HCT116 (cell line): ENCODE results near the gene DPYSL5. TPM values are rescaled to one million over a fixed set of nuclear protein-coding genes. Genes with fewer than 3 reads are reported as not detected.

Experiments
- ATAC-seq: fragments of 200-7000 bp; cut with Tn5 transposase; 2 replicates; pipeline ENCODE4 v1.9.1; 2020; ENCODE audit warnings: mild to moderate bottlenecking, moderate library complexity
- BruUV-seq: library from RNA; stranded (reverse); fragments of 400-500 nt; replicated peaks from 2 replicates; lab custom pipeline; 2021; lab: Mats Ljungman, UMichigan
- CTCF ChIA-PET: fragments of 300-600 bp; sonication (Branson Sonifier 250); formaldehyde crosslinking; loops from one replicate; lab custom pipeline; 2021; ENCODE audit warnings: antibody characterized with exemption; lab: Charles Lee
- POLR2A ChIA-PET: fragments of 300-600, 350-600 bp; sonication (Branson Sonifier 250); formaldehyde crosslinking; loops from one replicate; lab custom pipeline; 2021; ENCODE audit warnings: antibody characterized with exemption; lab: Charles Lee
- RAD21 ChIA-PET, 2 experiments: fragments of 300-600 bp; sonication (Branson Sonifier 250); formaldehyde crosslinking; loops; one replicate each; lab custom pipeline; 2023; ENCODE audit warnings: low total read pairs in 2 of 2; ENCODE audit not compliant: uncharacterized antibody in 2 of 2, unreplicated experiment in 2 of 2, low non-redundant PET in 1 of 2; lab: Charles Lee
- DNase-seq: peaks from one replicate; pipeline ENCODE4 v3.0.0-alpha.2; 2010; ENCODE audit warnings: low read depth, low spot score
- H2AFZ ChIP-seq: fragments of 200-600 bp; shearing (Covaris generic), sonication (generic); 2 replicates; pipeline ENCODE4 v1.6.1; 2017; ENCODE audit warnings: low read depth, mixed run types, mixed read lengths, antibody characterized with exemption, low read length; ENCODE audit not compliant: poor library complexity, severe bottlenecking
- H3K27ac ChIP-seq: 2 replicates; pipeline ENCODE4 v1.5.1; 2012; ENCODE audit warnings: low read depth, low read length
- H3K27me3 ChIP-seq: fragments of 200-600 bp; sonication (generic); 2 replicates; pipeline ENCODE4 v1.6.1; 2016; ENCODE audit warnings: mixed run types, low read length, mixed read lengths; ENCODE audit not compliant: insufficient read depth
- H3K36me3 ChIP-seq, 2 experiments: fragments of 200-500 bp in 1 of 2; fragments of 200-600 bp in 1 of 2; sonication (Bioruptor generic) in 1 of 2; sonication (generic) in 1 of 2; 2 replicates each; pipeline versions ENCODE4 v1.5.1 to v1.6.1; 2014 to 2016; ENCODE audit warnings: low read length in 2 of 2, inconsistent platforms in 1 of 2, mixed read lengths in 1 of 2, mixed run types in 1 of 2; ENCODE audit not compliant: insufficient read depth in 2 of 2, control insufficient read depth in 1 of 2
- H3K4me1 ChIP-seq, 2 experiments: fragments of 200-600 bp in 1 of 2; sonication (generic) in 1 of 2; 2 replicates each; pipeline versions ENCODE4 v1.5.1 to v1.6.1; 2012 to 2017; ENCODE audit warnings: low read length in 2 of 2, inconsistent platforms in 1 of 2, mild to moderate bottlenecking in 1 of 2, mixed read lengths in 1 of 2, mixed run types in 1 of 2, moderate library complexity in 1 of 2; ENCODE audit not compliant: insufficient read depth in 2 of 2, control insufficient read depth in 1 of 2
- H3K4me2 ChIP-seq: fragments of 200-600 bp; sonication (generic); 2 replicates; pipeline ENCODE4 v1.6.1; 2017; ENCODE audit warnings: mixed run types, low read length, mixed read lengths
- H3K4me3 ChIP-seq, 2 experiments: fragments of 200-600 bp in 1 of 2; sonication (generic) in 1 of 2; replicated peaks in 1 of 2; 2 replicates each; pipeline ENCODE4 v1.5.1; 2011 to 2016; ENCODE audit warnings: low read length in 2 of 2, control low read depth in 1 of 2, low read depth in 1 of 2, mild to moderate bottlenecking in 1 of 2, mixed read lengths in 1 of 2, mixed run types in 1 of 2
- H3K79me2 ChIP-seq: fragments of 200-600 bp; sonication (generic); 2 replicates; pipeline ENCODE4 v1.6.1; 2017; ENCODE audit warnings: mild to moderate bottlenecking, mixed run types, low read length, moderate library complexity, mixed read lengths; ENCODE audit not compliant: insufficient read depth
- H3K9ac ChIP-seq: fragments of 200-600 bp; sonication (generic); 2 replicates; pipeline ENCODE4 v1.6.1; 2016; ENCODE audit warnings: low read length, mixed read lengths
- H3K9me2 ChIP-seq: fragments of 200-600 bp; sonication (generic), shearing (Covaris generic); 2 replicates; pipeline ENCODE4 v1.6.1; 2017; ENCODE audit warnings: mixed run types, mild to moderate bottlenecking, moderate library complexity; ENCODE audit not compliant: insufficient read depth
- H3K9me3 ChIP-seq, 2 experiments: fragments of 200-500 bp in 1 of 2; fragments of 200-600 bp in 1 of 2; sonication (Bioruptor generic) in 1 of 2; sonication (generic) in 1 of 2; 2 replicates each; pipeline ENCODE4 v1.6.1; 2014 to 2017; ENCODE audit warnings: low read length in 2 of 2, mixed read lengths in 2 of 2, inconsistent platforms in 1 of 2, low read depth in 1 of 2, mild to moderate bottlenecking in 1 of 2, mixed run types in 1 of 2, moderate library complexity in 1 of 2; ENCODE audit not compliant: control insufficient read depth in 1 of 2, insufficient read depth in 1 of 2
- H4K20me1 ChIP-seq: fragments of 200-600 bp; sonication (generic), shearing (Covaris generic); 2 replicates; pipeline ENCODE4 v1.6.1; 2017; ENCODE audit warnings: mixed run types, mild to moderate bottlenecking, moderate library complexity; ENCODE audit not compliant: insufficient read depth
- ATF3 ChIP-seq: IDR thresholded peaks from 2 replicates; pipeline ENCODE4 v1.6.1; 2012
- CBX3 ChIP-seq: IDR thresholded peaks from 2 replicates; pipeline ENCODE4 v1.6.1; 2012; ENCODE audit warnings: low read depth
- CEBPB ChIP-seq: IDR thresholded peaks from 2 replicates; pipeline ENCODE4 v1.6.1; 2012; ENCODE audit warnings: low read depth
- ELF1 ChIP-seq: IDR thresholded peaks from 2 replicates; pipeline ENCODE4 v1.6.1; 2012; ENCODE audit warnings: low read depth, borderline replicate concordance
- EZH2 ChIP-seq: fragments of 200-600 bp; sonication (generic); IDR thresholded peaks from 2 replicates; pipeline ENCODE4 v1.6.1; 2017; ENCODE audit warnings: antibody characterized with exemption, mixed run types
- EZH2phosphoT487 ChIP-seq: fragments of 200-600 bp; IDR thresholded peaks from 2 replicates; pipeline ENCODE4 v1.6.1; 2018; ENCODE audit warnings: antibody characterized with exemption, borderline replicate concordance
- FOSL1 ChIP-seq: IDR thresholded peaks from 2 replicates; pipeline ENCODE4 v1.6.1; 2012; ENCODE audit warnings: low read depth
- JUND ChIP-seq: IDR thresholded peaks from 2 replicates; pipeline ENCODE4 v1.6.1; 2012
- MAX ChIP-seq: IDR thresholded peaks from 2 replicates; pipeline ENCODE4 v1.6.1; 2012
- POLR2AphosphoS5 ChIP-seq: IDR thresholded peaks from 2 replicates; pipeline ENCODE4 v1.6.1; 2011; ENCODE audit warnings: mild to moderate bottlenecking, low read depth, low read length, moderate library complexity
- TCF7L2 ChIP-seq: IDR thresholded peaks from 2 replicates; pipeline ENCODE4 v1.7.0; 2011; ENCODE audit warnings: borderline replicate concordance, inconsistent platforms; ENCODE audit not compliant: insufficient read depth, insufficient read length; ENCODE audit errors: extremely low read depth
- YY1 ChIP-seq: IDR thresholded peaks from 2 replicates; pipeline ENCODE4 v1.6.1; 2011; ENCODE audit warnings: low read length, low read depth, moderate library complexity, mild to moderate bottlenecking; ENCODE audit not compliant: insufficient replicate concordance; ENCODE audit errors: extremely low read depth
- ZBTB33 ChIP-seq: IDR thresholded peaks from 2 replicates; pipeline ENCODE4 v1.6.1; 2011; ENCODE audit warnings: mild to moderate bottlenecking, low read length, moderate library complexity; ENCODE audit not compliant: insufficient replicate concordance; ENCODE audit errors: extremely low read depth
- ZNF274 ChIP-seq: fragments of 200-500 bp; sonication (Bioruptor generic); IDR thresholded peaks from 2 replicates; pipeline ENCODE4 v1.6.1; 2014; ENCODE audit warnings: mild to moderate bottlenecking, low read depth, low read length, inconsistent platforms
- intact Hi-C: fragments of 100-400 bp; cut with micrococcal nuclease; formaldehyde crosslinking; loops from 2 replicates; pipeline ENCODE4 v1.10.0; 2022
- total RNA-seq: library from RNA; stranded (reverse); gene quantifications from one replicate; pipeline ENCODE4 v1.2.1, GENCODE V29; 2021; ENCODE audit not compliant: unreplicated experiment

The DPYSL5 gene
- total RNA-seq, 1 experiment from 2014 or later = 8.4 TPM

GRCh38 chr2:26807788-26808460 lies 40.0 kb upstream of the DPYSL5 start:
- H3K4me2 ChIP-seq = no peak overlapping the region
- H3K27me3 ChIP-seq = no peaks in the 10 kb centered on the region
- H3K27ac ChIP-seq = no peak overlapping the region
- H3K9ac ChIP-seq = no peak overlapping the region
- no peaks in the 10 kb centered on the region for H3K36me3 ChIP-seq
- H4K20me1 ChIP-seq = no peaks in the 10 kb centered on the region
- peaks cover 0 to 25% of the 10 kb centered on the region in 2 experiments; a peak in 2 of 4 replicates for H3K4me1 ChIP-seq
- H3K79me2 ChIP-seq = no peaks in the 10 kb centered on the region
- no peak for TF ChIP-seq YY1
- TF ChIP-seq ATF3 = no peak
- TF ChIP-seq ZBTB33 = no peak
- TF ChIP-seq, all 23 proteins: peak for 0
- DNase-seq (no peak), ATAC-seq (no peak)
- BruUV-seq = no TSS peak
- ChIA-PET RAD21 (no interaction called here), POLR2A (no interaction called here), CTCF (no interaction called here)
- no peaks in the 10 kb centered on the region for H3K9me2 ChIP-seq
- no peak overlapping the region for H2AFZ ChIP-seq
- intact Hi-C loops = no loop called here
- H3K4me3 ChIP-seq = no peak overlapping the region
- H3K9me3 ChIP-seq = no peaks in the 10 kb centered on the region

GRCh38 chr2:26809211-26809610 lies 38.7 kb upstream of the DPYSL5 start:
- no peaks in the 10 kb centered on the region for H3K9me2 ChIP-seq
- TF ChIP-seq ELF1 (no peak), EZH2 (no peak), JUND (no peak), CEBPB (no peak), MAX (no peak), EZH2phosphoT487 (no peak), ZNF274 (no peak), POLR2AphosphoS5 (no peak), FOSL1 (no peak), ZBTB33 (no peak), TCF7L2 (no peak), CBX3 (no peak)
- no peaks in the 10 kb centered on the region for H4K20me1 ChIP-seq
- no TSS peak for BruUV-seq
- peaks cover 0 to 21% of the 10 kb centered on the region in 2 experiments; a peak in 2 of 4 replicates for H3K4me1 ChIP-seq
- H3K27me3 ChIP-seq = no peaks in the 10 kb centered on the region
- intact Hi-C loops = no loop called here
- ChIA-PET POLR2A (no interaction called here), RAD21 (no interaction called here), CTCF (no interaction called here)
- no peak for DNase-seq
- no peak overlapping the region for H3K9ac ChIP-seq
- no peaks in the 10 kb centered on the region for H3K9me3 ChIP-seq
- no peaks in the 10 kb centered on the region for H3K79me2 ChIP-seq
- no peak for ATAC-seq
- H3K27ac ChIP-seq = no peak overlapping the region
- no peak overlapping the region for H2AFZ ChIP-seq
- no peaks in the 10 kb centered on the region for H3K36me3 ChIP-seq
- no peak overlapping the region for H3K4me3 ChIP-seq
- H3K4me2 ChIP-seq = no peak overlapping the region
